GM23338 (cell line): ENCODE measurements around the gene RNASET2. TPM values are rescaled to one million over a fixed set of nuclear protein-coding genes. Genes with fewer than 3 reads are reported as not detected.

Source experiments
- ATAC-seq: fragments of 200-7000 bp; cut with Tn5 transposase; 3 replicates; pipeline ENCODE4 v1.9.1; 2020
- DNase-seq: peaks from one replicate; pipeline ENCODE4 v3.0.0-alpha.2; 2015; ENCODE audit warnings: low spot score
- H2AFZ ChIP-seq: fragments of 200-600 bp; sonication (generic); 2 replicates; pipeline ENCODE4 v1.8.0; 2016; ENCODE audit warnings: antibody characterized with exemption, mild to moderate bottlenecking, moderate library complexity
- H3F3A ChIP-seq: fragments of 200-600 bp; sonication (generic); replicated peaks from 2 replicates; pipeline ENCODE4 v1.8.0; 2017; ENCODE audit warnings: antibody characterized with exemption, mixed run types, low read depth
- H3K27ac ChIP-seq: fragments of 200-600 bp; sonication (generic); 2 replicates; pipeline ENCODE4 v1.6.1; 2016; ENCODE audit warnings: low read depth
- H3K27me3 ChIP-seq: fragments of 200-600 bp; sonication (generic); 2 replicates; pipeline ENCODE4 v1.8.0; 2016; ENCODE audit warnings: mild to moderate bottlenecking, mixed run types, moderate library complexity; ENCODE audit not compliant: insufficient read depth
- H3K36me3 ChIP-seq: fragments of 200-600 bp; sonication (generic); 2 replicates; pipeline ENCODE4 v1.8.0; 2016; ENCODE audit warnings: mild to moderate bottlenecking; ENCODE audit not compliant: insufficient read depth
- H3K4me1 ChIP-seq: fragments of 200-600 bp; sonication (generic); 2 replicates; pipeline ENCODE4 v1.8.0; 2016; ENCODE audit warnings: mild to moderate bottlenecking, moderate library complexity; ENCODE audit not compliant: insufficient read depth
- H3K4me2 ChIP-seq: fragments of 200-600 bp; sonication (generic); 2 replicates; pipeline ENCODE4 v1.7.1; 2017; ENCODE audit warnings: mixed run types
- H3K4me3 ChIP-seq: fragments of 200-600 bp; sonication (generic); 2 replicates; pipeline ENCODE4 v1.6.1; 2016; ENCODE audit warnings: mixed run types
- H3K79me2 ChIP-seq: fragments of 200-600 bp; sonication (generic); replicated peaks from 2 replicates; pipeline ENCODE4 v1.8.0; 2017; ENCODE audit warnings: mild to moderate bottlenecking; ENCODE audit not compliant: insufficient read depth
- H3K9me2 ChIP-seq: fragments of 200-600 bp; sonication (generic); 2 replicates; pipeline ENCODE4 v1.8.0; 2017; ENCODE audit not compliant: insufficient read depth
- H4K20me1 ChIP-seq: fragments of 200-600 bp; sonication (generic); replicated peaks from 2 replicates; pipeline ENCODE4 v1.8.0; 2017; ENCODE audit warnings: mild to moderate bottlenecking; ENCODE audit not compliant: insufficient read depth
- H3K27ac Mint-ChIP-seq: 2 replicates; pipeline ENCODE4 v1.8.0; 2020; ENCODE audit warnings: inconsistent platforms, mild to moderate bottlenecking, moderate library complexity, mixed read lengths
- H3K27me3 Mint-ChIP-seq: 3 replicates; pipeline ENCODE4 v1.8.0; 2022; ENCODE audit warnings: low read depth, mild to moderate bottlenecking, moderate library complexity, mixed read lengths, inconsistent platforms; ENCODE audit not compliant: insufficient read depth, poor library complexity
- H3K36me3 Mint-ChIP-seq: 3 replicates; pipeline ENCODE4 v1.8.0; 2021; ENCODE audit warnings: low read depth, mild to moderate bottlenecking, inconsistent platforms, moderate library complexity, mixed read lengths
- H3K4me1 Mint-ChIP-seq: 3 replicates; pipeline ENCODE4 v1.8.0; 2020; ENCODE audit warnings: mild to moderate bottlenecking, inconsistent platforms, mixed read lengths
- H3K4me3 Mint-ChIP-seq: 3 replicates; pipeline ENCODE4 v1.8.0; 2021; ENCODE audit warnings: moderate library complexity, mild to moderate bottlenecking, inconsistent platforms, mixed read lengths
- H3K9me3 Mint-ChIP-seq: 3 replicates; pipeline ENCODE4 v1.8.0; 2020; ENCODE audit warnings: moderate library complexity, mild to moderate bottlenecking, inconsistent platforms, mixed read lengths
- CREB1 ChIP-seq: fragments of 250-450 bp; sonication (Bioruptor Pico); IDR thresholded peaks from 2 replicates; pipeline ENCODE4 v1.5.0; 2020; ENCODE audit warnings: low read depth, mild to moderate bottlenecking, moderate library complexity
- EZH2 ChIP-seq: fragments of 200-600 bp; sonication (generic); IDR thresholded peaks from one replicate; pipeline ENCODE4 v1.8.0; 2017; ENCODE audit warnings: antibody characterized with exemption, mild to moderate bottlenecking, low read depth; ENCODE audit not compliant: unreplicated experiment
- EZH2phosphoT487 ChIP-seq: fragments of 200-600 bp; sonication (generic); IDR thresholded peaks from one replicate; pipeline ENCODE4 v1.8.1; 2018; ENCODE audit warnings: antibody characterized with exemption; ENCODE audit not compliant: unreplicated experiment
- JUNB ChIP-seq: IDR thresholded peaks from one replicate; pipeline ENCODE4 v1.6.1; 2016; ENCODE audit warnings: antibody characterized with exemption; ENCODE audit not compliant: unreplicated experiment
- NANOG ChIP-seq: IDR thresholded peaks from 2 replicates; pipeline ENCODE4 v1.6.1; 2016; ENCODE audit warnings: antibody characterized with exemption, borderline replicate concordance
- POLR2AphosphoS5 ChIP-seq: IDR thresholded peaks from 2 replicates; pipeline ENCODE4 v1.6.1; 2016; ENCODE audit warnings: antibody characterized with exemption, low read depth
- STAT1 ChIP-seq: IDR thresholded peaks from one replicate; pipeline ENCODE4 v1.6.1; 2016; ENCODE audit warnings: antibody characterized with exemption; ENCODE audit not compliant: unreplicated experiment
- ZNF114 ChIP-seq: fragments of 250-450 bp; sonication (Bioruptor Pico); IDR thresholded peaks from 2 replicates; pipeline ENCODE4 v1.5.0; 2020; ENCODE audit warnings: mild to moderate bottlenecking, moderate library complexity
- ZNF331 ChIP-seq: fragments of 250-450 bp; sonication (Bioruptor Pico); IDR thresholded peaks from 2 replicates; pipeline ENCODE4 v1.5.0; 2020; ENCODE audit warnings: low read depth, mild to moderate bottlenecking, moderate library complexity
- polyA plus RNA-seq: library from polyadenylated mRNA; unstranded; fragments of >200 nt; fragmentation: Nextera tagmentation; extraction: Ambion mirVana; gene quantifications from 2 replicates; pipeline ENCODE4 v1.2.1, GENCODE V29; 2016
- total RNA-seq: library from RNA; depleted of rRNA; stranded (reverse); fragments of >200 nt; shearing (Covaris generic); gene quantifications from 2 replicates; pipeline ENCODE4 v1.2.3, GENCODE V29; 2014
- TF ChIP-seq, protein P1 (sequence below): fragments of 250-450 bp; sonication (Bioruptor Pico); IDR thresholded peaks from 2 replicates; pipeline ENCODE4 v1.5.0; 2020; ENCODE audit warnings: mild to moderate bottlenecking, moderate library complexity
- TF ChIP-seq, protein P2 (sequence below): IDR thresholded peaks from one replicate; pipeline ENCODE4 v1.6.1; 2018; ENCODE audit warnings: antibody characterized with exemption; ENCODE audit not compliant: unreplicated experiment
- TF ChIP-seq, protein P3 (sequence below), 2 experiments: fragments of 200-600 bp in 1 of 2; sonication (generic) in 1 of 2; conservative IDR thresholded peaks; 2 replicates each; pipeline versions ENCODE4 v1.5.1 to v1.6.1; 2016 to 2017; ENCODE audit warnings: antibody characterized with exemption in 2 of 2, low read depth in 2 of 2, mild to moderate bottlenecking in 2 of 2, moderate library complexity in 1 of 2
- TF ChIP-seq, protein P4 (sequence below): IDR thresholded peaks from 2 replicates; pipeline ENCODE4 v1.6.1; 2016; ENCODE audit warnings: antibody characterized with exemption

The RNASET2 gene
- total and polyA plus RNA-seq, 2 experiments from 2014 or later, result 40.5 to 62.8 TPM

DNA sequence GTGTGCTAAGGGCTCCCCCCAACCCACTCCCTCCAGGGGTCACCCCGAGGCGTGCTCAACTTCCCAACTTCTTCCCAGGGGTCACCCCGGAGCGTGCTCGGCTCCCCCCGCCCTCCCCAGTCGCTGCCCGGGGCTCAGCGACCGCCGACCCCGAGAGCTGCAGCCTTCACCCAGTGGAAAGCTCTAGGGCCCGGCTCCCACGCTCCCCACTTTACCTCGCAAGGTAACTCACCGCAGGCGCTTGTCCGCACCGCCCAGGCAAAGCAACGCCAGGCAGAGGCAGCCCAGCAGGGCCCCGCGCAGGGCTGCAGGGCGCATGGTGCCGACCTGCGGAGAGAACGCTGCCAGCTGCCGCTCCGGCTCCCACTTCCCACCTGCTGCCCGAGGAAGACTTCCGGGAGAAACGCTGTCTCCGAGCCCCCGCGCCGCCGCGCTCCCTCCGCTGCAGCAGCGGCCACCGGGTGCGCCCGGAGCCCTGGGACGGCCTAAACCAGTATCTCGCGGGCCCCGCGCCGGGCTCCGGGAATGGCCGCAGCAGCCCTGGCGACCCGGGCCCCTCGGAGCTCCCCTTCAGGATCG is 396 bp downstream of the RNASET2 start:
- Mint-ChIP-seq H3K27me3 (peaks cover 11% of the 10 kb centered on the region), H3K27ac (no peak overlapping the region), H3K4me1 (peaks cover 27% of the 10 kb centered on the region), H3K36me3 (peaks cover 18% of the 10 kb centered on the region), H3K9me3 (peaks cover 4% of the 10 kb centered on the region), H3K4me3 (peak overlapping the region; percentile 77)
- peaks cover 4% of the 10 kb centered on the region; the same call in 1 of the 2 replicates for H3K27me3 ChIP-seq
- no peaks in the 10 kb centered on the region; the same call in 1 of the 2 replicates for H4K20me1 ChIP-seq
- peak; percentile 69 for ATAC-seq
- no peak overlapping the region for H3K27ac ChIP-seq
- DNase-seq, result peak; percentile 80
- peaks cover 12% of the 10 kb centered on the region for H3K4me1 ChIP-seq
- H3K4me2 ChIP-seq, result peak overlapping the region; percentile 94
- H3F3A ChIP-seq, result no peaks in the 10 kb centered on the region
- H3K36me3 ChIP-seq, result no peaks in the 10 kb centered on the region
- TF ChIP-seq ZNF114 (CRISPR knock-in tag) (no peak), EZH2phosphoT487 (no peak), EZH2 (no peak), JUNB (no peak), POLR2AphosphoS5 (no peak), STAT1 (no peak), CREB1 (no peak), NANOG (no peak), ZNF331 (CRISPR knock-in tag) (no peak)
- TF ChIP-seq, protein P1, sequence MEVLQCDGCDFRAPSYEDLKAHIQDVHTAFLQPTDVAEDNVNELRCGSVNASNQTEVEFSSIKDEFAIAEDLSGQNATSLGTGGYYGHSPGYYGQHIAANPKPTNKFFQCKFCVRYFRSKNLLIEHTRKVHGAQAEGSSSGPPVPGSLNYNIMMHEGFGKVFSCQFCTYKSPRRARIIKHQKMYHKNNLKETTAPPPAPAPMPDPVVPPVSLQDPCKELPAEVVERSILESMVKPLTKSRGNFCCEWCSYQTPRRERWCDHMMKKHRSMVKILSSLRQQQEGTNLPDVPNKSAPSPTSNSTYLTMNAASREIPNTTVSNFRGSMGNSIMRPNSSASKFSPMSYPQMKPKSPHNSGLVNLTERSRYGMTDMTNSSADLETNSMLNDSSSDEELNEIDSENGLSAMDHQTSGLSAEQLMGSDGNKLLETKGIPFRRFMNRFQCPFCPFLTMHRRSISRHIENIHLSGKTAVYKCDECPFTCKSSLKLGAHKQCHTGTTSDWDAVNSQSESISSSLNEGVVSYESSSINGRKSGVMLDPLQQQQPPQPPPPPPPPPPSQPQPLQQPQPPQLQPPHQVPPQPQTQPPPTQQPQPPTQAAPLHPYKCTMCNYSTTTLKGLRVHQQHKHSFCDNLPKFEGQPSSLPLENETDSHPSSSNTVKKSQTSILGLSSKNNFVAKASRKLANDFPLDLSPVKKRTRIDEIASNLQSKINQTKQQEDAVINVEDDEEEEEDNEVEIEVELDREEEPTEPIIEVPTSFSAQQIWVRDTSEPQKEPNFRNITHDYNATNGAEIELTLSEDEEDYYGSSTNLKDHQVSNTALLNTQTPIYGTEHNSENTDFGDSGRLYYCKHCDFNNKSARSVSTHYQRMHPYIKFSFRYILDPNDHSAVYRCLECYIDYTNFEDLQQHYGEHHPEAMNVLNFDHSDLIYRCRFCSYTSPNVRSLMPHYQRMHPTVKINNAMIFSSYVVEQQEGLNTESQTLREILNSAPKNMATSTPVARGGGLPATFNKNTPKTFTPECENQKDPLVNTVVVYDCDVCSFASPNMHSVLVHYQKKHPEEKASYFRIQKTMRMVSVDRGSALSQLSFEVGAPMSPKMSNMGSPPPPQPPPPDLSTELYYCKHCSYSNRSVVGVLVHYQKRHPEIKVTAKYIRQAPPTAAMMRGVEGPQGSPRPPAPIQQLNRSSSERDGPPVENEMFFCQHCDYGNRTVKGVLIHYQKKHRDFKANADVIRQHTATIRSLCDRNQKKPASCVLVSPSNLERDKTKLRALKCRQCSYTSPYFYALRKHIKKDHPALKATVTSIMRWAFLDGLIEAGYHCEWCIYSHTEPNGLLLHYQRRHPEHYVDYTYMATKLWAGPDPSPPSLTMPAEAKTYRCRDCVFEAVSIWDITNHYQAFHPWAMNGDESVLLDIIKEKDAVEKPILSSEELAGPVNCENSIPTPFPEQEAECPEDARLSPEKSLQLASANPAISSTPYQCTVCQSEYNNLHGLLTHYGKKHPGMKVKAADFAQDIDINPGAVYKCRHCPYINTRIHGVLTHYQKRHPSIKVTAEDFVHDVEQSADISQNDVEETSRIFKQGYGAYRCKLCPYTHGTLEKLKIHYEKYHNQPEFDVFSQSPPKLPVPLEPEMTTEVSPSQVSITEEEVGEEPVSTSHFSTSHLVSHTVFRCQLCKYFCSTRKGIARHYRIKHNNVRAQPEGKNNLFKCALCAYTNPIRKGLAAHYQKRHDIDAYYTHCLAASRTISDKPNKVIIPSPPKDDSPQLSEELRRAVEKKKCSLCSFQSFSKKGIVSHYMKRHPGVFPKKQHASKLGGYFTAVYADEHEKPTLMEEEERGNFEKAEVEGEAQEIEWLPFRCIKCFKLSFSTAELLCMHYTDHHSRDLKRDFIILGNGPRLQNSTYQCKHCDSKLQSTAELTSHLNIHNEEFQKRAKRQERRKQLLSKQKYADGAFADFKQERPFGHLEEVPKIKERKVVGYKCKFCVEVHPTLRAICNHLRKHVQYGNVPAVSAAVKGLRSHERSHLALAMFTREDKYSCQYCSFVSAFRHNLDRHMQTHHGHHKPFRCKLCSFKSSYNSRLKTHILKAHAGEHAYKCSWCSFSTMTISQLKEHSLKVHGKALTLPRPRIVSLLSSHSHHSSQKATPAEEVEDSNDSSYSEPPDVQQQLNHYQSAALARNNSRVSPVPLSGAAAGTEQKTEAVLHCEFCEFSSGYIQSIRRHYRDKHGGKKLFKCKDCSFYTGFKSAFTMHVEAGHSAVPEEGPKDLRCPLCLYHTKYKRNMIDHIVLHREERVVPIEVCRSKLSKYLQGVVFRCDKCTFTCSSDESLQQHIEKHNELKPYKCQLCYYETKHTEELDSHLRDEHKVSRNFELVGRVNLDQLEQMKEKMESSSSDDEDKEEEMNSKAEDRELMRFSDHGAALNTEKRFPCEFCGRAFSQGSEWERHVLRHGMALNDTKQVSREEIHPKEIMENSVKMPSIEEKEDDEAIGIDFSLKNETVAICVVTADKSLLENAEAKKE (CRISPR knock-in tag), result no peak
- TF ChIP-seq, protein P2, sequence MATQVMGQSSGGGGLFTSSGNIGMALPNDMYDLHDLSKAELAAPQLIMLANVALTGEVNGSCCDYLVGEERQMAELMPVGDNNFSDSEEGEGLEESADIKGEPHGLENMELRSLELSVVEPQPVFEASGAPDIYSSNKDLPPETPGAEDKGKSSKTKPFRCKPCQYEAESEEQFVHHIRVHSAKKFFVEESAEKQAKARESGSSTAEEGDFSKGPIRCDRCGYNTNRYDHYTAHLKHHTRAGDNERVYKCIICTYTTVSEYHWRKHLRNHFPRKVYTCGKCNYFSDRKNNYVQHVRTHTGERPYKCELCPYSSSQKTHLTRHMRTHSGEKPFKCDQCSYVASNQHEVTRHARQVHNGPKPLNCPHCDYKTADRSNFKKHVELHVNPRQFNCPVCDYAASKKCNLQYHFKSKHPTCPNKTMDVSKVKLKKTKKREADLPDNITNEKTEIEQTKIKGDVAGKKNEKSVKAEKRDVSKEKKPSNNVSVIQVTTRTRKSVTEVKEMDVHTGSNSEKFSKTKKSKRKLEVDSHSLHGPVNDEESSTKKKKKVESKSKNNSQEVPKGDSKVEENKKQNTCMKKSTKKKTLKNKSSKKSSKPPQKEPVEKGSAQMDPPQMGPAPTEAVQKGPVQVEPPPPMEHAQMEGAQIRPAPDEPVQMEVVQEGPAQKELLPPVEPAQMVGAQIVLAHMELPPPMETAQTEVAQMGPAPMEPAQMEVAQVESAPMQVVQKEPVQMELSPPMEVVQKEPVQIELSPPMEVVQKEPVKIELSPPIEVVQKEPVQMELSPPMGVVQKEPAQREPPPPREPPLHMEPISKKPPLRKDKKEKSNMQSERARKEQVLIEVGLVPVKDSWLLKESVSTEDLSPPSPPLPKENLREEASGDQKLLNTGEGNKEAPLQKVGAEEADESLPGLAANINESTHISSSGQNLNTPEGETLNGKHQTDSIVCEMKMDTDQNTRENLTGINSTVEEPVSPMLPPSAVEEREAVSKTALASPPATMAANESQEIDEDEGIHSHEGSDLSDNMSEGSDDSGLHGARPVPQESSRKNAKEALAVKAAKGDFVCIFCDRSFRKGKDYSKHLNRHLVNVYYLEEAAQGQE, result no peak
- TF ChIP-seq, protein P3, sequence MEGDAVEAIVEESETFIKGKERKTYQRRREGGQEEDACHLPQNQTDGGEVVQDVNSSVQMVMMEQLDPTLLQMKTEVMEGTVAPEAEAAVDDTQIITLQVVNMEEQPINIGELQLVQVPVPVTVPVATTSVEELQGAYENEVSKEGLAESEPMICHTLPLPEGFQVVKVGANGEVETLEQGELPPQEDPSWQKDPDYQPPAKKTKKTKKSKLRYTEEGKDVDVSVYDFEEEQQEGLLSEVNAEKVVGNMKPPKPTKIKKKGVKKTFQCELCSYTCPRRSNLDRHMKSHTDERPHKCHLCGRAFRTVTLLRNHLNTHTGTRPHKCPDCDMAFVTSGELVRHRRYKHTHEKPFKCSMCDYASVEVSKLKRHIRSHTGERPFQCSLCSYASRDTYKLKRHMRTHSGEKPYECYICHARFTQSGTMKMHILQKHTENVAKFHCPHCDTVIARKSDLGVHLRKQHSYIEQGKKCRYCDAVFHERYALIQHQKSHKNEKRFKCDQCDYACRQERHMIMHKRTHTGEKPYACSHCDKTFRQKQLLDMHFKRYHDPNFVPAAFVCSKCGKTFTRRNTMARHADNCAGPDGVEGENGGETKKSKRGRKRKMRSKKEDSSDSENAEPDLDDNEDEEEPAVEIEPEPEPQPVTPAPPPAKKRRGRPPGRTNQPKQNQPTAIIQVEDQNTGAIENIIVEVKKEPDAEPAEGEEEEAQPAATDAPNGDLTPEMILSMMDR (conservative IDR thresholded peaks at IDR 0.05; ENCODE audit: low read depth in 2 of 2), result no peak
- TF ChIP-seq, protein P4, sequence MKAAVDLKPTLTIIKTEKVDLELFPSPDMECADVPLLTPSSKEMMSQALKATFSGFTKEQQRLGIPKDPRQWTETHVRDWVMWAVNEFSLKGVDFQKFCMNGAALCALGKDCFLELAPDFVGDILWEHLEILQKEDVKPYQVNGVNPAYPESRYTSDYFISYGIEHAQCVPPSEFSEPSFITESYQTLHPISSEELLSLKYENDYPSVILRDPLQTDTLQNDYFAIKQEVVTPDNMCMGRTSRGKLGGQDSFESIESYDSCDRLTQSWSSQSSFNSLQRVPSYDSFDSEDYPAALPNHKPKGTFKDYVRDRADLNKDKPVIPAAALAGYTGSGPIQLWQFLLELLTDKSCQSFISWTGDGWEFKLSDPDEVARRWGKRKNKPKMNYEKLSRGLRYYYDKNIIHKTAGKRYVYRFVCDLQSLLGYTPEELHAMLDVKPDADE, result no peak
- peak overlapping the region; percentile 89 for H3K4me3 ChIP-seq
- no peaks in the 10 kb centered on the region for H3K9me2 ChIP-seq
- H3K79me2 ChIP-seq, result peaks cover 6% of the 10 kb centered on the region; the same call in 1 of the 2 replicates
- H2AFZ ChIP-seq, result peak overlapping the region; percentile 95
